MCF 10A (cell line): ENCODE data around the gene XPC. TPM values are rescaled to one million over a fixed set of nuclear protein-coding genes. Genes with fewer than 3 reads are reported as not detected.

ENCODE experiments used
- BruUV-seq: library from RNA; stranded (reverse); fragments of 400-500 nt; replicated peaks from 2 replicates; lab custom pipeline; 2021; lab: Mats Ljungman, UMichigan
- CTCF ChIA-PET: fragments of 300-600 bp; sonication (Branson Sonifier 250); formaldehyde crosslinking; extraction: SDS; loops from one replicate; lab custom pipeline; 2021; ENCODE audit warnings: antibody characterized with exemption, inconsistent platforms; lab: Yijun Ruan, JAX
- POLR2A ChIA-PET: fragments of 300-600, 350-650 bp; sonication (Branson Sonifier 250); formaldehyde crosslinking; extraction: SDS; loops from one replicate; lab custom pipeline; 2020; ENCODE audit warnings: antibody characterized with exemption, inconsistent platforms; lab: Yijun Ruan, JAX
- DNase-seq: peaks from one replicate; pipeline ENCODE4 v3.0.0-alpha.2; 2018; ENCODE audit not compliant: unreplicated experiment
- H3K27ac Mint-ChIP-seq: one replicate; pipeline ENCODE4 v1.8.0; 2022; ENCODE audit warnings: mild to moderate bottlenecking, low read depth, mixed read lengths; ENCODE audit not compliant: unreplicated experiment
- H3K27me3 Mint-ChIP-seq: one replicate; pipeline ENCODE4 v1.8.0; 2022; ENCODE audit warnings: mixed read lengths; ENCODE audit not compliant: insufficient read depth, unreplicated experiment
- H3K36me3 Mint-ChIP-seq: one replicate; pipeline ENCODE4 v1.8.0; 2022; ENCODE audit warnings: mild to moderate bottlenecking, moderate library complexity, mixed read lengths; ENCODE audit not compliant: insufficient read depth, unreplicated experiment
- H3K4me1 Mint-ChIP-seq: one replicate; pipeline ENCODE4 v1.8.0; 2022; ENCODE audit warnings: mixed read lengths; ENCODE audit not compliant: insufficient read depth, unreplicated experiment
- H3K4me3 Mint-ChIP-seq: one replicate; pipeline ENCODE4 v1.8.0; 2022; ENCODE audit warnings: mild to moderate bottlenecking, moderate library complexity, mixed read lengths; ENCODE audit not compliant: unreplicated experiment
- H3K9me3 Mint-ChIP-seq: one replicate; pipeline ENCODE4 v1.8.0; 2022; ENCODE audit warnings: mixed read lengths; ENCODE audit not compliant: unreplicated experiment
- CTCF ChIP-seq: fragments of 200-600 bp; IDR thresholded peaks from one replicate; pipeline ENCODE4 v1.8.0; 2022; ENCODE audit warnings: antibody characterized with exemption, mild to moderate bottlenecking; ENCODE audit not compliant: unreplicated experiment
- intact Hi-C: fragments of 100-400 bp; cut with micrococcal nuclease; formaldehyde crosslinking; loops from 2 replicates; pipeline ENCODE4 v1.14.1; 2022
- total RNA-seq: library from RNA; stranded (reverse); gene quantifications from 2 replicates; pipeline ENCODE4 v1.2.3, GENCODE V29; 2022

Gene XPC
- total RNA-seq, 1 experiment from 2014 or later: 73.3 TPM

GRCh38 chr3:14138109-14138877 lies 40.1 kb downstream of the XPC start:
- no peaks in the 10 kb centered on the region for H3K27me3 Mint-ChIP-seq
- H3K4me1 Mint-ChIP-seq: peaks cover 51% of the 10 kb centered on the region
- no peak for DNase-seq
- no peak for TF ChIP-seq CTCF
- peaks cover 93% of the 10 kb centered on the region for H3K36me3 Mint-ChIP-seq
- peak overlapping the region; percentile 16 for H3K27ac Mint-ChIP-seq
- BruUV-seq: no TSS peak
- H3K4me3 Mint-ChIP-seq: no peak overlapping the region
- POLR2A ChIA-PET: interaction anchor here (0.6 to 11.5 kb wide), 5 partner anchors 13 to 1205 kb away, joined by 3 to 294 read pairs (median 7); partner anchors contain the start of genes CHCHD4, LSM3, TMEM43 and XPC
- intact Hi-C loops: no loop called here
- CTCF ChIA-PET: interaction anchor here (0.6 to 1.0 kb wide), 4 partner anchors 10 to 644 kb away, joined by 3 to 4 read pairs (median 4); no protein-coding TSS in a partner anchor
- no peaks in the 10 kb centered on the region for H3K9me3 Mint-ChIP-seq

- Mint-ChIP-seq H3K4me1 (peaks cover 48% of the 10 kb centered on the region), H3K4me3 (no peak overlapping the region), H3K36me3 (peaks cover 96% of the 10 kb centered on the region), H3K9me3 (no peaks in the 10 kb centered on the region), H3K27ac (peak overlapping the region; percentile 16), H3K27me3 (no peaks in the 10 kb centered on the region)
- DNase-seq: no peak
- ChIA-PET CTCF (interaction anchor here (0.6 to 0.7 kb wide), 2 partner anchors 643 to 1240 kb away, joined by 3 read pairs; no protein-coding TSS in a partner anchor), POLR2A (interaction anchor here (0.6 to 11.5 kb wide), 5 partner anchors 8 to 241 kb away, joined by 3 to 294 read pairs (median 7); partner anchors contain the start of genes CHCHD4, LSM3, TMEM43 and XPC)
- no TSS peak for BruUV-seq
- TF ChIP-seq CTCF: no peak
- intact Hi-C loops: no loop called here
Measured at GRCh38 chr3:14137445-14137844, 41.0 kb downstream of the XPC start.

- Mint-ChIP-seq H3K36me3 (peaks cover 96% of the 10 kb centered on the region), H3K4me1 (peaks cover 44% of the 10 kb centered on the region), H3K27ac (peak overlapping the region; percentile 67), H3K27me3 (no peaks in the 10 kb centered on the region), H3K9me3 (no peaks in the 10 kb centered on the region), H3K4me3 (no peak overlapping the region)
- intact Hi-C loops: no loop called here
- ChIA-PET CTCF (interaction anchor here (0.6 to 0.7 kb wide), 2 partner anchors 643 to 1239 kb away, joined by 3 read pairs; no protein-coding TSS in a partner anchor), POLR2A (interaction anchor here (0.7 to 11.5 kb wide), 5 partner anchors 8 to 240 kb away, joined by 3 to 294 read pairs (median 7); partner anchors contain the start of genes CHCHD4, LSM3, TMEM43 and XPC)
- no peak for TF ChIP-seq CTCF
- DNase-seq: peak; percentile 74
- no TSS peak for BruUV-seq
Measured at GRCh38 chr3:14137004-14137403, 41.4 kb downstream of the XPC start.

- Mint-ChIP-seq H3K36me3 (peaks cover 96% of the 10 kb centered on the region), H3K4me1 (peaks cover 34% of the 10 kb centered on the region), H3K27ac (peak overlapping the region; percentile 61), H3K9me3 (no peaks in the 10 kb centered on the region), H3K27me3 (no peaks in the 10 kb centered on the region), H3K4me3 (no peak overlapping the region)
- TF ChIP-seq CTCF: no peak
- no TSS peak for BruUV-seq
- ChIA-PET CTCF (interaction anchor here (1.6 to 2.0 kb wide), 2 partner anchors 11 to 239 kb away, joined by 7 to 9 read pairs; partner anchors contain the start of genes CHCHD4 and TMEM43), POLR2A (interaction anchor here (1.2 to 5.3 kb wide), 3 partner anchors 9 to 11 kb away, joined by 3 to 42 read pairs (median 5); partner anchors contain the start of genes CHCHD4 and TMEM43)
- intact Hi-C loops: no loop called here
- DNase-seq: no peak
Measured at GRCh38 chr3:14135581-14135980, 42.8 kb downstream of the XPC start.
